ENCODE results near the gene RGMA. TPM values are rescaled to one million over a fixed set of nuclear protein-coding genes. Genes with fewer than 3 reads are reported as not detected.

The RGMA gene
- total RNA-seq, 1 experiment from 2014 or later: 41.4 TPM

DNA sequence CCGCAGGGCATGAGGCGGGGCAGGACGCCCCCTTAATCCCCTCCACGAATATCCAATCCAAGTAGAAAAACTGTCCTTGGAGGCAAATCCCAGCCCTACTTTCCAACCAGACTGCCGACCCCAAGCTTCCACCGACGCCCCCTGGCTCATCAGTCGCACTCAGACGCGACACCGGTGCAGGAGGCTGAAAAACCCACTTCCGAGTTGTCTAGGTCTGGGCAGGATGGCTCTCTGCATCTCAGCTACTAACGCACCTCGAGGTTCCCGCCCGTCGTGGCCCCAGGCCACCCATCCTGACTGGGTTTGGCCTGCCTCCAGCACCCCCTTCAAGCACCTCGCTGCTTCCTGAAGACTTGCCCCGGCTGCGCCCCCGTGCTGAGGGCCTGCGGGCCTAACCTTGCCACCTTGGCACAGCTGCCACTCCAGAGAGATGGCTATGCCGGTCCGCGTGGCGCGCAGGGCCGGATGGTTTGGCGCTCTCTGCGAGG is 15.5 kb downstream of the RGMA start:
- Histone ChIP-seq H3K4me1 (ENCODE audit: insufficient read depth, low read length) (peaks cover 8% of the 10 kb centered on the region; the same call in 1 of the 2 replicates), H3K27me3 (ENCODE audit: insufficient read depth, low read length) (no peaks in the 10 kb centered on the region; the same call in 1 of the 2 replicates), H2BK5ac (ENCODE audit: insufficient read length, low read length) (no peak overlapping the region), H3K56ac (ENCODE audit: insufficient read length, low read depth, low read length) (no peak overlapping the region), H2BK12ac (ENCODE audit: insufficient read length, low read depth, low read length) (no peak overlapping the region), H3K4me2 (ENCODE audit: insufficient read depth, insufficient read length, low read length) (peak overlapping the region; percentile 52), H3K23me2 (ENCODE audit: insufficient read length, low read depth, low read length, poor library complexity, severe bottlenecking) (peaks cover 19% of the 10 kb centered on the region), H2AK5ac (ENCODE audit: insufficient read length, low read length) (no peak overlapping the region), H3K9ac (ENCODE audit: extremely low read depth, insufficient read length, low read length) (no peak overlapping the region), H4K20me1 (ENCODE audit: control insufficient read depth, insufficient read depth, insufficient read length) (no peaks in the 10 kb centered on the region), H3K18ac (ENCODE audit: insufficient read length, low read depth, low read length) (no peak overlapping the region), H3K14ac (ENCODE audit: insufficient read depth, low read length) (no peak overlapping the region; the same call in 1 of the 2 replicates), H3K4ac (ENCODE audit: low read depth, low read length) (no peak overlapping the region), H3K79me1 (ENCODE audit: insufficient read depth, low read depth, low read length, poor library complexity, severe bottlenecking) (peaks cover 5% of the 10 kb centered on the region), H3K9me3 (ENCODE audit: control insufficient read depth, low read depth, low read length) (no peaks in the 10 kb centered on the region), H3K79me2 (ENCODE audit: insufficient read depth, low read length) (peaks cover 16% of the 10 kb centered on the region; the same call in 1 of the 2 replicates), H2BK15ac (ENCODE audit: low read depth, low read length) (no peak overlapping the region), H2BK20ac (ENCODE audit: low read depth, low read length, poor library complexity, severe bottlenecking) (no peak overlapping the region), H2AFZ (ENCODE audit: low read length) (no peak overlapping the region), H3T11ph (ENCODE audit: low read length) (no peak overlapping the region), H2BK120ac (ENCODE audit: low read depth, low read length, poor library complexity, severe bottlenecking) (no peak overlapping the region), H4K5ac (ENCODE audit: insufficient read length, low read depth, low read length) (no peak overlapping the region), H4K8ac (replicated peaks; ENCODE audit: insufficient read length, low read depth, low read length) (no peak overlapping the region), H3K23ac (ENCODE audit: insufficient read length, low read depth, low read length) (no peak overlapping the region), H4K91ac (ENCODE audit: insufficient read length, low read depth, low read length) (no peak overlapping the region), H3K27ac (ENCODE audit: insufficient read length, low read depth, low read length) (no peak overlapping the region)
- peak overlapping the region; percentile 87 to 92 for H3K4me3 Mint-ChIP-seq
- DNase-seq: peak; percentile 57
- H3K36me3 Mint-ChIP-seq (ENCODE audit: insufficient read depth in 1 of 3, low read depth in 3 of 3): peaks cover 10 to 34% (median 17%) of the 10 kb centered on the region in 3 experiments
- TF ChIP-seq, protein P1, sequence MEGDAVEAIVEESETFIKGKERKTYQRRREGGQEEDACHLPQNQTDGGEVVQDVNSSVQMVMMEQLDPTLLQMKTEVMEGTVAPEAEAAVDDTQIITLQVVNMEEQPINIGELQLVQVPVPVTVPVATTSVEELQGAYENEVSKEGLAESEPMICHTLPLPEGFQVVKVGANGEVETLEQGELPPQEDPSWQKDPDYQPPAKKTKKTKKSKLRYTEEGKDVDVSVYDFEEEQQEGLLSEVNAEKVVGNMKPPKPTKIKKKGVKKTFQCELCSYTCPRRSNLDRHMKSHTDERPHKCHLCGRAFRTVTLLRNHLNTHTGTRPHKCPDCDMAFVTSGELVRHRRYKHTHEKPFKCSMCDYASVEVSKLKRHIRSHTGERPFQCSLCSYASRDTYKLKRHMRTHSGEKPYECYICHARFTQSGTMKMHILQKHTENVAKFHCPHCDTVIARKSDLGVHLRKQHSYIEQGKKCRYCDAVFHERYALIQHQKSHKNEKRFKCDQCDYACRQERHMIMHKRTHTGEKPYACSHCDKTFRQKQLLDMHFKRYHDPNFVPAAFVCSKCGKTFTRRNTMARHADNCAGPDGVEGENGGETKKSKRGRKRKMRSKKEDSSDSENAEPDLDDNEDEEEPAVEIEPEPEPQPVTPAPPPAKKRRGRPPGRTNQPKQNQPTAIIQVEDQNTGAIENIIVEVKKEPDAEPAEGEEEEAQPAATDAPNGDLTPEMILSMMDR (conservative IDR thresholded peaks at IDR 0.05): no peak
- H3K9me3 Mint-ChIP-seq: no peaks in the 10 kb centered on the region; a peak in 1 of 5 replicates
- H3K27ac Mint-ChIP-seq: peak overlapping the region; percentile 66 to 98 (median 88); a peak in 4 of 7 replicates
- peaks cover 55 to 62% of the 10 kb centered on the region in 2 experiments for H3K4me1 Mint-ChIP-seq
- no CpG with 5 or more reads among the region's 30 CpGs for WGBS (ENCODE audit: extremely low coverage, insufficient read length, low lambda C conversion rate)
- peaks cover 32% of the 10 kb centered on the region for H3K27me3 Mint-ChIP-seq (ENCODE audit: low read depth)

Data from H9 (cell line).